Caco-2 (cell line): ENCODE measurements around the gene BLOC1S4. TPM values are rescaled to one million over a fixed set of nuclear protein-coding genes. Genes with fewer than 3 reads are reported as not detected.
A peak's percentile ranks its signal among the peaks of the same experiment; 100 is the strongest.
"Not testable (repeated sequence)": the region's sequence is repeated elsewhere in the genome, so short reads cannot be mapped to it uniquely, and the experiment has no call there.

ENCODE experiments used
- BruUV-seq: library from RNA; stranded (reverse); fragments of 400-500 nt; replicated peaks from 2 replicates; lab custom pipeline; 2021; lab: Mats Ljungman, UMichigan
- CTCF ChIA-PET: fragments of 300-600 bp; sonication (Branson Sonifier 250); formaldehyde crosslinking; loops from one replicate; lab custom pipeline; 2022; ENCODE audit warnings: antibody characterized with exemption; lab: Charles Lee
- POLR2A ChIA-PET: fragments of 300-600 bp; sonication (Branson Sonifier 250); formaldehyde crosslinking; loops from one replicate; lab custom pipeline; 2022; ENCODE audit warnings: antibody characterized with exemption; lab: Charles Lee
- DNase-seq, 2 experiments: peaks; one replicate each; pipeline versions ENCODE4 v3.0.0 to v3.0.0-alpha.2; 2020 to 2022
- H3K27me3 ChIP-seq: replicated peaks from 2 replicates; pipeline ENCODE4 v1.6.0; 2011; ENCODE audit warnings: low read length; ENCODE audit not compliant: control insufficient read depth, insufficient read depth
- H3K36me3 ChIP-seq: 2 replicates; pipeline ENCODE4 v1.5.1; 2011; ENCODE audit warnings: low read length; ENCODE audit not compliant: control insufficient read depth, insufficient read depth
- H3K4me1 ChIP-seq: fragments of 250-450 bp; sonication (Bioruptor Pico); 2 replicates; pipeline ENCODE4 v1.5.1; 2020; ENCODE audit warnings: mild to moderate bottlenecking
- H3K4me3 ChIP-seq: 2 replicates; pipeline ENCODE4 v1.5.1; 2011; ENCODE audit warnings: low read depth, mild to moderate bottlenecking, control low read depth, low read length
- H3K9me3 ChIP-seq: fragments of 250-450 bp; sonication (Bioruptor Pico); 2 replicates; pipeline ENCODE4 v1.5.1; 2020; ENCODE audit warnings: mild to moderate bottlenecking, moderate library complexity
- H3K27ac Mint-ChIP-seq: one replicate; pipeline ENCODE4 v1.8.0; 2022; ENCODE audit warnings: mixed read lengths; ENCODE audit not compliant: unreplicated experiment
- H3K27me3 Mint-ChIP-seq: one replicate; pipeline ENCODE4 v1.8.0; 2022; ENCODE audit warnings: mixed read lengths; ENCODE audit not compliant: insufficient read depth, unreplicated experiment
- H3K36me3 Mint-ChIP-seq: one replicate; pipeline ENCODE4 v1.8.0; 2022; ENCODE audit warnings: mild to moderate bottlenecking, mixed read lengths; ENCODE audit not compliant: insufficient read depth, unreplicated experiment
- H3K4me1 Mint-ChIP-seq: one replicate; pipeline ENCODE4 v1.8.0; 2022; ENCODE audit warnings: low read depth, mixed read lengths; ENCODE audit not compliant: unreplicated experiment
- H3K4me3 Mint-ChIP-seq: one replicate; pipeline ENCODE4 v1.8.0; 2022; ENCODE audit warnings: mild to moderate bottlenecking, moderate library complexity, mixed read lengths; ENCODE audit not compliant: unreplicated experiment
- H3K9me3 Mint-ChIP-seq: one replicate; pipeline ENCODE4 v1.8.0; 2022; ENCODE audit warnings: mixed read lengths; ENCODE audit not compliant: unreplicated experiment
- intact Hi-C: fragments of 100-400 bp; cut with micrococcal nuclease; formaldehyde crosslinking; loops from one replicate; pipeline ENCODE4 v1.10.0; 2022; ENCODE audit not compliant: unreplicated experiment
- total RNA-seq: library from RNA; stranded (reverse); gene quantifications from 2 replicates; pipeline ENCODE4 v1.2.3, GENCODE V29; 2022
- TF ChIP-seq, protein P1 (sequence below), 2 experiments: fragments of 200-600 bp in 1 of 2; IDR thresholded peaks; 1 replicate in 1 of 2; 2 replicates in 1 of 2; pipeline versions ENCODE4 v1.5.1 to v1.8.0; 2011 to 2022; ENCODE audit warnings: antibody characterized with exemption in 1 of 2, control low read depth in 1 of 2, inconsistent platforms in 1 of 2, low read depth in 1 of 2, low read length in 1 of 2, mild to moderate bottlenecking in 1 of 2, moderate library complexity in 1 of 2; ENCODE audit not compliant: insufficient read depth in 1 of 2, severe bottlenecking in 1 of 2, unreplicated experiment in 1 of 2

BLOC1S4 gene
- total RNA-seq, 1 experiment from 2014 or later = 17.2 TPM

DNA sequence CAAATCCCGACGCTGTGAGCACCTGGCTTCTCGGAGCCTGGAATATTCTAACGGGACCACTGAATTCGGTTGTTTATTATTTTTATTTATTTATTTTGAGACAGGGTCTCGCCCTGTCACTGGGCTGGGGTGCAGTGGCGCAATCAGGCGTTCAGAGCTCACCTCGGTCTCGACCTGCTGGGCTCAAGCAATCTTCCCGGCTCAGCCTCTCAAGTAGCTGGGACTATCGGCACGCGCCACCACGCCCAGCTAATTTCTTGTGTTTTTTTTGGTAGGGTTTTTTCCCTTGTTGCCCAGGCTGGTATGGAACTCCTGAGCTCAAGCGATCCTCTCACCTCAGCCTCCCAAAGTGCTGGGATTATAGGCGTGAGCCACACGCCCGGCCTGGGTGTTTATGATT is 43.8 kb upstream of the BLOC1S4 start:
- H3K4me3 ChIP-seq = no peak overlapping the region
- no peaks in the 10 kb centered on the region for H3K9me3 Mint-ChIP-seq
- no peaks in the 10 kb centered on the region for H3K27me3 ChIP-seq
- no peak for DNase-seq
- ChIA-PET POLR2A (no interaction called here), CTCF (no interaction called here)
- BruUV-seq = no TSS peak
- no peak overlapping the region for H3K27ac Mint-ChIP-seq
- peaks cover 5% of the 10 kb centered on the region for H3K36me3 ChIP-seq
- H3K9me3 ChIP-seq = no peaks in the 10 kb centered on the region
- H3K4me3 Mint-ChIP-seq = no peak overlapping the region
- no peaks in the 10 kb centered on the region for H3K27me3 Mint-ChIP-seq
- peaks cover 50% of the 10 kb centered on the region for H3K36me3 Mint-ChIP-seq
- peaks cover 18% of the 10 kb centered on the region for H3K4me1 Mint-ChIP-seq
- TF ChIP-seq, protein P1, sequence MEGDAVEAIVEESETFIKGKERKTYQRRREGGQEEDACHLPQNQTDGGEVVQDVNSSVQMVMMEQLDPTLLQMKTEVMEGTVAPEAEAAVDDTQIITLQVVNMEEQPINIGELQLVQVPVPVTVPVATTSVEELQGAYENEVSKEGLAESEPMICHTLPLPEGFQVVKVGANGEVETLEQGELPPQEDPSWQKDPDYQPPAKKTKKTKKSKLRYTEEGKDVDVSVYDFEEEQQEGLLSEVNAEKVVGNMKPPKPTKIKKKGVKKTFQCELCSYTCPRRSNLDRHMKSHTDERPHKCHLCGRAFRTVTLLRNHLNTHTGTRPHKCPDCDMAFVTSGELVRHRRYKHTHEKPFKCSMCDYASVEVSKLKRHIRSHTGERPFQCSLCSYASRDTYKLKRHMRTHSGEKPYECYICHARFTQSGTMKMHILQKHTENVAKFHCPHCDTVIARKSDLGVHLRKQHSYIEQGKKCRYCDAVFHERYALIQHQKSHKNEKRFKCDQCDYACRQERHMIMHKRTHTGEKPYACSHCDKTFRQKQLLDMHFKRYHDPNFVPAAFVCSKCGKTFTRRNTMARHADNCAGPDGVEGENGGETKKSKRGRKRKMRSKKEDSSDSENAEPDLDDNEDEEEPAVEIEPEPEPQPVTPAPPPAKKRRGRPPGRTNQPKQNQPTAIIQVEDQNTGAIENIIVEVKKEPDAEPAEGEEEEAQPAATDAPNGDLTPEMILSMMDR (IDR thresholded peaks at IDR 0.05; ENCODE audit: insufficient read depth in 1 of 2, low read depth in 1 of 2, low read length in 1 of 2, severe bottlenecking in 1 of 2, unreplicated experiment in 1 of 2) = no peak
- intact Hi-C loops = no loop called here
- peaks cover 16% of the 10 kb centered on the region for H3K4me1 ChIP-seq

GRCh38 chr4:6672541-6673190 is 43.3 kb upstream of the BLOC1S4 start:
- peak overlapping the region; percentile 13; the same call in 1 of the 2 replicates for H3K4me3 ChIP-seq
- intact Hi-C loops, H3K9me3 Mint-ChIP-seq, DNase-seq, H3K36me3 ChIP-seq, H3K27me3 ChIP-seq, H3K9me3 ChIP-seq, BruUV-seq, H3K27me3 Mint-ChIP-seq: not testable (repeated sequence)
- CTCF ChIA-PET = interaction anchor here (0.9 kb wide), 1 partner anchor 44 kb away, joined by 3 read pairs; no protein-coding TSS in a partner anchor
- peak overlapping the region; percentile 84 for H3K4me3 Mint-ChIP-seq
- peaks cover 55% of the 10 kb centered on the region for H3K36me3 Mint-ChIP-seq
- H3K4me1 ChIP-seq = peaks cover 16% of the 10 kb centered on the region
- peaks cover 18% of the 10 kb centered on the region for H3K4me1 Mint-ChIP-seq
- peak overlapping the region; percentile 93 for H3K27ac Mint-ChIP-seq
- POLR2A ChIA-PET = interaction anchor here (0.6 to 1.9 kb wide), 7 partner anchors 15 to 351 kb away, joined by 3 to 14 read pairs (median 5); no protein-coding TSS in a partner anchor

- H3K4me3 Mint-ChIP-seq = peak overlapping the region; percentile 84
Measured at GRCh38 chr4:6673191-6673659, 42.7 kb upstream of the BLOC1S4 start.

More at GRCh38 chr4:6673191-6673659, 42.7 kb upstream of the BLOC1S4 start:
- H3K9me3 ChIP-seq, H3K36me3 ChIP-seq, intact Hi-C loops, H3K9me3 Mint-ChIP-seq, H3K27me3 Mint-ChIP-seq, H3K27me3 ChIP-seq: not testable (repeated sequence)
- peak; percentile 71 to 73 for DNase-seq
- BruUV-seq = TSS peak; percentile 90
- CTCF ChIA-PET = interaction anchor here (0.8 to 3.1 kb wide), 5 partner anchors 16 to 1314 kb away, joined by 3 to 60 read pairs (median 5); no protein-coding TSS in a partner anchor
- H3K27ac Mint-ChIP-seq = peak overlapping the region; percentile 93
- H3K36me3 Mint-ChIP-seq = peaks cover 56% of the 10 kb centered on the region
- Histone ChIP-seq H3K4me3 (peak overlapping the region; percentile 89), H3K4me1 (peaks cover 16% of the 10 kb centered on the region)
- H3K4me1 Mint-ChIP-seq = peaks cover 18% of the 10 kb centered on the region
- POLR2A ChIA-PET = interaction anchor here (0.6 to 1.9 kb wide), 11 partner anchors 11 to 350 kb away, joined by 3 to 14 read pairs (median 5); partner anchors contain the start of genes MRFAP1 and MRFAP1L1
